Hair follicle dermal papilla cell (primary cell): ENCODE results near the gene NOL7. TPM values are rescaled to one million over a fixed set of nuclear protein-coding genes. Genes with fewer than 3 reads are reported as not detected.

ENCODE experiments used
- total RNA-seq: library from RNA; depleted of rRNA; stranded (reverse); fragments of >200 nt; gene quantifications from 2 replicates; pipeline ENCODE4 v1.2.3, GENCODE V29; 2012

The NOL7 gene
- total RNA-seq, result 28.1 and 42.4 TPM in 2 replicates

GRCh38 chr6:13614926-13615791 is at the start of gene NOL7:
TSS of gene NOL7 (plus strand) at chr6:13615335. CDS start at chr6:13615359, 24 bp downstream.

GRCh38 chr6:13574571-13575376 is 40.4 kb upstream of the NOL7 start, which contains the start of gene SIRT5:
TSS of gene SIRT5 (plus strand) at chr6:13574601. CDS start at chr6:13584111, 9,510 bp downstream.

Other genes starting within 250 kb of the NOL7 start
- gene GFOD1, start 127.7 kb upstream of the NOL7 start, total RNA-seq, result 3.6 and 3.7 TPM in 2 replicates
- gene SIRT5, start 40.7 kb upstream of the NOL7 start, total RNA-seq, result 5.7 and 7.1 TPM in 2 replicates
- gene RANBP9, start 96.5 kb downstream of the NOL7 start, total RNA-seq, result 35.3 and 45.8 TPM in 2 replicates
- gene MCUR1, start 199.2 kb downstream of the NOL7 start, total RNA-seq, result 10.1 and 12.3 TPM in 2 replicates